ENCODE measurements around the gene TOMM34. TPM values are rescaled to one million over a fixed set of nuclear protein-coding genes. Genes with fewer than 3 reads are reported as not detected.

Gene TOMM34, protein sequence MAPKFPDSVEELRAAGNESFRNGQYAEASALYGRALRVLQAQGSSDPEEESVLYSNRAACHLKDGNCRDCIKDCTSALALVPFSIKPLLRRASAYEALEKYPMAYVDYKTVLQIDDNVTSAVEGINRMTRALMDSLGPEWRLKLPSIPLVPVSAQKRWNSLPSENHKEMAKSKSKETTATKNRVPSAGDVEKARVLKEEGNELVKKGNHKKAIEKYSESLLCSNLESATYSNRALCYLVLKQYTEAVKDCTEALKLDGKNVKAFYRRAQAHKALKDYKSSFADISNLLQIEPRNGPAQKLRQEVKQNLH
- total RNA-seq: 21.5 and 34.7 TPM in 2 replicates

DNA sequence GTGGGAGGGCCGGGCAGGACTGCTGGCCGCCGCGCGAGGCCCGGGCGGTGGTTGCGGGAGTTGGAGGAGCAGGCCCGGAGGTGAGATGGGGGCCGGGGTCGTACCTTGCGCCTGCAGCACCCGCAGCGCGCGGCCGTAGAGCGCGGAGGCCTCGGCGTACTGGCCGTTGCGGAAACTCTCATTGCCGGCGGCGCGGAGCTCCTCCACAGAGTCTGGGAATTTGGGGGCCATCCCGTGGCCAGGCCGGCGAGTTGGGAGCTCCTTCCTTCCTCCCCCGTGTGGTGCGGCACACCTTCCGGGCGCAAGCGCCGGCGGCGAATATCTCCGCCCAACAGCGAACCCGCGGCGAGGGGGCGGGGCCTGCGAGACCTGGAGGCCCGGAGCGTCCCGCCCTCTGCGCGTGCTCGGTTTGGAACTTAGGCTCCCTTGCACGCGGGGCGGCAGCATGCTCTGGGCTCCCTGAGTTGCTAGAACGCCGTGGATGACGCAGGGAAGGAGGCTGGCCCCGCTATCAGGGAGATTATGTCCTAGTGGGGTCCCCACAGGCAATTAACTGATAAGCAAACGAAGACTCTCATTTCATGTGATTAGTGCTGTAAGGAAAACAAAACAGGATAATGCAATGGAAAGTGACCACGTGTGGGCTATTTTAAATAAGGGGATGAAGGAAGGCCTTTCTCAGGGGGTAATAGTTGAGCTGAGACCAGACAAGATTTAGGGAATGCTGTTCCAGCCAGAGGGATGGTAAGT is at the start of gene TOMM34:
Gene TOMM34, minus strand, starts transcription at position 295 of the 750 bp plus-strand sequence. Its CDS starts 64 bp downstream, at position 231.

DNA sequence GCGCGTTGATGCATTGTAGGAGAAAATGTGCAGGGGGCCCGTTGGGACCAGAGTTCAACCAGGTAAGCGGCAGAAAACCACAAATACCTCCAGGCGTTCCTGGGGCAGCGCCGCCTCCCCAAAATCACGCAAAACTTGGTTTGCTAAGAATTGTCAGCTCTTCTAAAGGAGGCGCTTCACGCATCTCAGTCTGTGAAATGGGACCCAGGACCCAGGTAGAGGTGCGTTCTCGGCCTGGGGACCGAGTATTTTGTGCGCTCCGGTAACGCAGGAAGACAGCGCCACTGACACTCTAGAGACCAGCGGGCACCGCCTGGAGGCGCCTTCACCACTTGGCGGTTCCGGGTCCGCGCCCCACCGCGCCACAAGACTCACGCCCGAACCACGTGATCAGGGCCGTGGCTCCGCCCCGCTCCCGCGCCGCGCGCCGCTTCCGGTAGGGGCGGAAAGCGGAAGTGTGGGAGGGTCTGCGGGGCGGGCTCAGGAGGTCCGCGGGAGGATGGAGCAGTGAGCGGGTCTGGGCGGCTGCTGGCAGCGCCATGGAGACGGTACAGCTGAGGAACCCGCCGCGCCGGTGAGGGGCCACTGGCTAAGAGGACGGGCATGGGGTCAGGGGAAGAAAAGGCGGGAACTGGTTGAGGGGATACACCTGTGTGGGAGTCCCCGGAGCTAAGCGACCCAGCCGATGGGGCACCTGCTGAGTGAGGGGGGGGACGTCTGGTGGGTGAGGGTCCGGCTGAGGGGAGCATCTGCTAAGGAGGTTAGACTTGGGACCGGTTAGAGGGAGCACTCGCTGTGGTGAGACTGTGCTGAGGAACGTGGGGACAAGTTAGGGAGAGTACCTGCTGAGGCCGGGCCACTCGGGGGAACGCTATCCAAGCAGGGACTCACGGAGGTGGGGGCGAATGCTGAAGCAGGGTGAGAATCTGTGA is 6.1 kb upstream of the TOMM34 start, which contains the start of gene STK4:
Gene STK4, plus strand, starts transcription at position 483 of the 932 bp plus-strand sequence. Its CDS starts 57 bp downstream, at position 540.

DNA sequence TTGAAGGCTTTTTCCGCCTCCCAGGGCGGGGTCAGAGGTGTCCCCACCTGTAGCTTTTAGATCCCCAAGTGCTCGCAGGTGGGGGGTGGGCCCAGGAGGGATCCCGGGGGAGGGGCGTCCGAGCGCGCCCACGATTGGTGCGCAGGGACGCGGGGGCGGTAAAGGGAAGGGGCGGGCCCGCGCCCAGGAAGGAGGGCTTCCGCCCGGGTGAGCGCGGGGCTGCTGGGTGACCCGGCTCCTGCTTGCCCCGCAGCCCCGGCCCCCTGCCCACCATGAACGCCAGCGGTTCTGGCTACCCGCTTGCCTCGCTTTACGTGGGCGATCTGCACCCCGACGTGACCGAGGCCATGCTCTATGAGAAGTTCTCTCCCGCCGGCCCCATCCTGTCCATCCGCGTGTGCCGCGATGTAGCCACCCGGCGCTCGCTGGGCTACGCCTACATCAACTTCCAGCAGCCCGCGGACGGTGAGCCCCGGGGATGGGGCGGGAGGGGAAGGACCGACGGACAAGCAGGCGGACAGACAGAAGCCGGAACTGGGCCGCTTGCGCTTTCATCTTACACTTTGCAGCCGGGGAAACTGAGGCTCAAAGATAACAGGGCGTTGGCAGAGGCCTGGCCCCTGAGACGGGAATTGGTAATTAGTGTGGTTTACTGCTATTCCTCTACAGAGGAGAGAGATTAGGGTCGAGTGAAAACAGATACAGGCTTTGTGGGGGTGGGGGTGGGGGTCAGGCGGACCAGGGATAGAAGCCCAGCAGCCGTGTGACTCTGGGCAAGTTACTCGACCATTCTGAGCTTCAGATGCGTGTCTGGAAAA is 50.1 kb downstream of the TOMM34 start, which contains the start of gene PABPC1L:
Gene PABPC1L, plus strand, starts transcription at position 189 of the 818 bp plus-strand sequence. Its CDS starts 84 bp downstream, at position 273.

Other genes with a start within 250 kb of the TOMM34 start
- gene CCN5, start 245.0 kb downstream of the TOMM34 start, total RNA-seq: not detected in 2 replicates
- 0.96 TPM in 1 of 2 replicates, not detected in the other for gene KCNK15, start 214.5 kb downstream of the TOMM34 start, total RNA-seq
- under 0.01 TPM in 1 of 2 replicates, not detected in the other for gene RIMS4, start 149.9 kb downstream of the TOMM34 start, total RNA-seq
- 65.1 and 69.3 TPM in 2 replicates for gene YWHAB, start 74.7 kb downstream of the TOMM34 start, total RNA-seq
- gene PABPC1L, start 50.3 kb downstream of the TOMM34 start, total RNA-seq: 8.1 and 11.8 TPM in 2 replicates
- gene STK4, start 6.1 kb upstream of the TOMM34 start, total RNA-seq: 24.7 and 25.3 TPM in 2 replicates
- 1.1 and 3.9 TPM in 2 replicates for gene KCNS1, start 140.7 kb upstream of the TOMM34 start, total RNA-seq
- 2.4 TPM in 1 of 2 replicates, not detected in the other for gene WFDC5, start 154.8 kb upstream of the TOMM34 start, total RNA-seq
- gene WFDC12, start 164.1 kb upstream of the TOMM34 start, total RNA-seq: 0.96 TPM in 1 of 2 replicates, not detected in the other
- gene PI3, start 214.5 kb upstream of the TOMM34 start, total RNA-seq: 7.0 and 45.3 TPM in 2 replicates
- gene SEMG1, start 246.6 kb upstream of the TOMM34 start, total RNA-seq: not detected in 2 replicates

Data from tracheal epithelial cell (primary cell).